Type B pancreatic cell (in vitro differentiated cells): ENCODE data around the gene FANCM. TPM values are rescaled to one million over a fixed set of nuclear protein-coding genes. Genes with fewer than 3 reads are reported as not detected.

Experiments
- DNase-seq: peaks from one replicate; pipeline ENCODE4 v3.0.0; 2021; ENCODE audit warnings: mixed read lengths; ENCODE audit not compliant: unreplicated experiment; ENCODE audit errors: extremely low spot score
- H3K27ac Mint-ChIP-seq: 2 replicates; pipeline ENCODE4 v1.8.0; 2021; ENCODE audit warnings: mild to moderate bottlenecking, mixed read lengths
- H3K27me3 Mint-ChIP-seq: 2 replicates; pipeline ENCODE4 v1.8.0; 2021; ENCODE audit warnings: mixed read lengths
- H3K36me3 Mint-ChIP-seq: 2 replicates; pipeline ENCODE4 v1.8.0; 2021; ENCODE audit warnings: mixed read lengths
- H3K4me1 Mint-ChIP-seq: one replicate; pipeline ENCODE4 v1.8.0; 2021; ENCODE audit warnings: mixed read lengths; ENCODE audit not compliant: unreplicated experiment
- H3K4me3 Mint-ChIP-seq: 2 replicates; pipeline ENCODE4 v1.8.0; 2021; ENCODE audit warnings: mild to moderate bottlenecking, mixed read lengths
- H3K9me3 Mint-ChIP-seq: 2 replicates; pipeline ENCODE4 v1.8.0; 2021; ENCODE audit warnings: mixed read lengths
- total RNA-seq: library from RNA; stranded (reverse); gene quantifications from 2 replicates; pipeline ENCODE4 v1.2.1, GENCODE V29; 2021; ENCODE audit warnings: low replicate concordance
- TF ChIP-seq, protein P1 (sequence below): fragments of 200-600 bp; sonication (generic); conservative IDR thresholded peaks from 2 replicates; pipeline ENCODE4 v1.5.0; 2021; ENCODE audit warnings: antibody characterized with exemption, mild to moderate bottlenecking

Gene FANCM
- total RNA-seq, 1 donor from 2014 or later = 12.4 TPM

DNA sequence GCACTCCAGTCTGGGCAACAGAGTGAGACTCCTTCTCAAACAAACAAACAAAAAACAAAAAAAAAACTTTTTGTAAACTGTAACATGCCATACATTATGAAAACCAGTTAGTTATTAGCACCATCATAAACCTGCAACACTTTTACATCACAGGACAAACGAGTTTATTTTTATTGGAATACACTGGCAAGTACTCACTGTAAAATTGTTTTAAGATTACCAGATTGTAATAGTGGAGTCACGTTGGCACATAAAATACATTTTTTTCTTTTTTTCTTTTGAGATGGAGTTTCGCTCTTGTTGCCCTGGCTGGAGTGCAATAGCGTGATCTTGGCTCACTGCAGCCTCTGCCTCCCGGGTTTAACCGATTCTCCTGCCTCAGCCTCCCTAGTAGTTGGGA is 17.1 kb upstream of the FANCM start:
- Mint-ChIP-seq H3K27ac (no peak overlapping the region), H3K36me3 (peaks cover 31% of the 10 kb centered on the region)

GRCh38 chr14:45120096-45120495 is 15.6 kb upstream of the FANCM start:
- no peak overlapping the region for H3K4me3 Mint-ChIP-seq
- H3K36me3 Mint-ChIP-seq = peaks cover 34% of the 10 kb centered on the region
- TF ChIP-seq, protein P1, sequence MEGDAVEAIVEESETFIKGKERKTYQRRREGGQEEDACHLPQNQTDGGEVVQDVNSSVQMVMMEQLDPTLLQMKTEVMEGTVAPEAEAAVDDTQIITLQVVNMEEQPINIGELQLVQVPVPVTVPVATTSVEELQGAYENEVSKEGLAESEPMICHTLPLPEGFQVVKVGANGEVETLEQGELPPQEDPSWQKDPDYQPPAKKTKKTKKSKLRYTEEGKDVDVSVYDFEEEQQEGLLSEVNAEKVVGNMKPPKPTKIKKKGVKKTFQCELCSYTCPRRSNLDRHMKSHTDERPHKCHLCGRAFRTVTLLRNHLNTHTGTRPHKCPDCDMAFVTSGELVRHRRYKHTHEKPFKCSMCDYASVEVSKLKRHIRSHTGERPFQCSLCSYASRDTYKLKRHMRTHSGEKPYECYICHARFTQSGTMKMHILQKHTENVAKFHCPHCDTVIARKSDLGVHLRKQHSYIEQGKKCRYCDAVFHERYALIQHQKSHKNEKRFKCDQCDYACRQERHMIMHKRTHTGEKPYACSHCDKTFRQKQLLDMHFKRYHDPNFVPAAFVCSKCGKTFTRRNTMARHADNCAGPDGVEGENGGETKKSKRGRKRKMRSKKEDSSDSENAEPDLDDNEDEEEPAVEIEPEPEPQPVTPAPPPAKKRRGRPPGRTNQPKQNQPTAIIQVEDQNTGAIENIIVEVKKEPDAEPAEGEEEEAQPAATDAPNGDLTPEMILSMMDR = no peak
- DNase-seq = no peak
- H3K9me3 Mint-ChIP-seq = no peaks in the 10 kb centered on the region
- H3K27me3 Mint-ChIP-seq = no peaks in the 10 kb centered on the region
- no peaks in the 10 kb centered on the region for H3K4me1 Mint-ChIP-seq
- H3K27ac Mint-ChIP-seq = no peak overlapping the region

More for the DNA sequence above, 17.1 kb upstream of the FANCM start:
- H3K9me3 Mint-ChIP-seq = no peaks in the 10 kb centered on the region
- H3K4me3 Mint-ChIP-seq = no peak overlapping the region
- TF ChIP-seq, protein P1 = no peak
- DNase-seq = no peak
- no peaks in the 10 kb centered on the region for H3K4me1 Mint-ChIP-seq
- H3K27me3 Mint-ChIP-seq = no peaks in the 10 kb centered on the region

- no peak for DNase-seq
- no peaks in the 10 kb centered on the region for H3K27me3 Mint-ChIP-seq
- no peaks in the 10 kb centered on the region for H3K4me1 Mint-ChIP-seq
- no peaks in the 10 kb centered on the region for H3K9me3 Mint-ChIP-seq
- TF ChIP-seq, protein P1 = no peak
- H3K4me3 Mint-ChIP-seq = no peak overlapping the region
- H3K36me3 Mint-ChIP-seq = peaks cover 36% of the 10 kb centered on the region
- no peak overlapping the region for H3K27ac Mint-ChIP-seq
Measured at GRCh38 chr14:45123271-45123670, 12.5 kb upstream of the FANCM start.

DNA sequence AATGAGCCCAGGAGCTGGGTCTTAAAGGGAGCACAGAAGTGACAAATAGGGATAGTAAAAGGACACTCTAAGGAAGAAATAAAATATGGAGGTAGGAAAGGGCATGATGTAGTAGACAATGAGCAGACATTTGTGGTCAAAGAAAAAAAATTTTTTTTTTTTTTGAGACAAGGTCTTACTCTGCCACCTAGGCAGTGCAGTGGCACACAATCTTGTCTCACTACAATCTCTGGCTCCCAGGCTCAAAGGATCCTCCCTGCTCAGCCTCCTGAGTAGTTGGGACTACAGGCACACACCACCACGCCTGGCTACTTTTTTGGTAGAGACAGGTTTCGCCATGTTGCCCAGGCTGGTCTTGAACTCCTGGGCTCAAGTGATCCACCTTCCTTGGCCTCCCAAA is 10.0 kb upstream of the FANCM start:
- no peak for DNase-seq
- peaks cover 20% of the 10 kb centered on the region for H3K36me3 Mint-ChIP-seq
- no peaks in the 10 kb centered on the region for H3K9me3 Mint-ChIP-seq
- H3K27me3 Mint-ChIP-seq = no peaks in the 10 kb centered on the region
- no peak overlapping the region for H3K4me3 Mint-ChIP-seq
- TF ChIP-seq, protein P1 = no peak
- no peak overlapping the region for H3K27ac Mint-ChIP-seq
- H3K4me1 Mint-ChIP-seq = no peaks in the 10 kb centered on the region

DNA sequence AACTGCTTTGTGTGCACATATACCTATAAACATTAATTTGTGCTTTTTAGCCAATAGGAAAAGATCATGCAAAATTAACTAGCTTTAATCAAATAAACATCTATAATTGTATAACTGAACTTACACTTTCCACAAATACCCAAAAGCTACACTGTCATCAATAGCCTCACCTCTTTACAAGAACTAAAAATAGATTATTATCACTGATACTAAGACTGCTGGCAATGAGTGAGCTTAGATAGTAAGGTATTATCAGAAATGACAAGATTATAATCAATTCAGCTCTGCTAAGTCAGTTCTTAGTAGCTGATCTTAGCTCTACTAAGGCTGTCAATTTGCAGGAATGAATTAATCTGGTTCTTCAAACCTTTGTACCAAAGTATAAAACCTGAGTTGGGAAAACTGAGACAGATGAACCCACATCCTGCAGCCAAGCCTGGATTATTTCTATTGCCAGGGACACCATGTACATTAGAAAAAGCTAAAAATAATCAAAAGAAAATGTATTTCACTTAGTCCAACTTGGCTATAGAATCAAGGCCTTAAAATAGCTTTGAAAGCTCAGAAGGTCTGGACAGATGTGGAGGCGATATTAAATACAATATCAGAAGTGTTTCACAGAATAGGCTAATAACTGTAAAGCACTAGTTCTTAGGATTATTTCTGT is 6.6 kb upstream of the FANCM start:
- TF ChIP-seq, protein P1 = no peak
- Mint-ChIP-seq H3K27me3 (no peaks in the 10 kb centered on the region), H3K36me3 (peaks cover 13% of the 10 kb centered on the region), H3K27ac (no peak overlapping the region), H3K9me3 (no peaks in the 10 kb centered on the region), H3K4me1 (peaks cover 3% of the 10 kb centered on the region), H3K4me3 (no peak overlapping the region)
- no peak for DNase-seq
